ENCODE results near the gene ITM2A. TPM values are rescaled to one million over a fixed set of nuclear protein-coding genes. Genes with fewer than 3 reads are reported as not detected.

The ITM2A gene
- total RNA-seq, 1 donor = not detected

GRCh38 chrX:79325263-79325958 is 41.7 kb downstream of the ITM2A start:
- H3K4me3 ChIP-seq (ENCODE audit: insufficient read depth, low read length) = no peak overlapping the region
- no peaks in the 10 kb centered on the region for H3K79me2 ChIP-seq (ENCODE audit: insufficient read depth, low read length)
- no peak overlapping the region for H2AFZ ChIP-seq (ENCODE audit: low read length)
- no peak for DNase-seq (ENCODE audit: insufficient read length, low spot score, missing footprints)
- H3K27ac ChIP-seq (ENCODE audit: low read depth, low read length) = no peak overlapping the region
- H3K36me3 ChIP-seq (ENCODE audit: insufficient read depth, low read length) = no peaks in the 10 kb centered on the region
- H3K27me3 ChIP-seq (ENCODE audit: insufficient read depth, low read length) = no peaks in the 10 kb centered on the region
- H4K20me1 ChIP-seq (ENCODE audit: insufficient read depth, low read length) = no peaks in the 10 kb centered on the region
- no peaks in the 10 kb centered on the region for H3K4me1 ChIP-seq (ENCODE audit: insufficient read depth, low read length)
- no peak overlapping the region for H3K4me2 ChIP-seq (ENCODE audit: insufficient read depth, low read length)
- no peaks in the 10 kb centered on the region for H3K9me3 ChIP-seq (ENCODE audit: low read depth, low read length)
- TF ChIP-seq CTCF (IDR thresholded peaks at IDR 0.05; ENCODE audit: extremely low read depth, low read depth, low read length) = no peak

Other genes starting within 250 kb of the ITM2A start
- gene GPR174, start 222.6 kb downstream of the ITM2A start, total RNA-seq = not detected in 2 replicates

Data from osteoblast (primary cell).